Activated CD4-positive, alpha-beta memory T cell treated with anti-CD3 and anti-CD28 coated beads, Interleukin-2, amount 10 ng/mL, durations not matched to agents 7 days and 5 days (primary cell): ENCODE measurements around the gene IFIT5. TPM values are rescaled to one million over a fixed set of nuclear protein-coding genes. Genes with fewer than 3 reads are reported as not detected.

ENCODE experiments used
- CTCF ChIA-PET: fragments of 350-600 bp; sonication (Branson Sonifier 250); formaldehyde crosslinking; loops from one replicate; lab custom pipeline; 2021; ENCODE audit warnings: antibody characterized with exemption, inconsistent platforms; lab: Charles Lee
- POLR2A ChIA-PET: fragments of 350-600 bp; sonication (Branson Sonifier 250); formaldehyde crosslinking; loops from one replicate; lab custom pipeline; 2021; ENCODE audit warnings: antibody characterized with exemption; lab: Charles Lee
- DNase-seq: peaks from one replicate; pipeline ENCODE4 v3.0.0-alpha.2; 2020
- H3K27ac Mint-ChIP-seq: one replicate; pipeline ENCODE4 v1.8.0; 2021; ENCODE audit warnings: mild to moderate bottlenecking, mixed read lengths
- H3K27me3 Mint-ChIP-seq: one replicate; pipeline ENCODE4 v1.8.0; 2021; ENCODE audit warnings: mixed read lengths
- H3K36me3 Mint-ChIP-seq: one replicate; pipeline ENCODE4 v1.8.0; 2021; ENCODE audit warnings: low read depth, mixed read lengths
- H3K4me1 Mint-ChIP-seq: one replicate; pipeline ENCODE4 v1.8.0; 2021; ENCODE audit warnings: mixed read lengths
- H3K4me3 Mint-ChIP-seq: one replicate; pipeline ENCODE4 v1.8.0; 2021; ENCODE audit warnings: mild to moderate bottlenecking, mixed read lengths
- H3K9me3 Mint-ChIP-seq: one replicate; pipeline ENCODE4 v1.8.0; 2021; ENCODE audit warnings: mixed read lengths
- total RNA-seq, 2 experiments: library from RNA; stranded (reverse); gene quantifications; one replicate each; pipeline ENCODE4 v1.2.3, GENCODE V29; 2021

The IFIT5 gene
- total RNA-seq, 2 experiments from 2014 or later = 44.0 to 45.1 TPM

- Mint-ChIP-seq H3K4me1 (no peaks in the 10 kb centered on the region), H3K9me3 (no peaks in the 10 kb centered on the region), H3K4me3 (no peak overlapping the region), H3K27ac (no peak overlapping the region), H3K36me3 (no peaks in the 10 kb centered on the region), H3K27me3 (peaks cover 24% of the 10 kb centered on the region)
- ChIA-PET CTCF (no interaction called here), POLR2A (no interaction called here)
- DNase-seq = no peak
Observed at GRCh38 chr10:89454561-89455347, 40.4 kb downstream of the IFIT5 start.

- H3K36me3 Mint-ChIP-seq = no peaks in the 10 kb centered on the region
- H3K4me3 Mint-ChIP-seq = no peak overlapping the region
- no peaks in the 10 kb centered on the region for H3K9me3 Mint-ChIP-seq
- H3K4me1 Mint-ChIP-seq = no peaks in the 10 kb centered on the region
- ChIA-PET CTCF (no interaction called here), POLR2A (no interaction called here)
- no peak for DNase-seq
- peaks cover 29% of the 10 kb centered on the region for H3K27me3 Mint-ChIP-seq
- H3K27ac Mint-ChIP-seq = no peak overlapping the region
Observed at GRCh38 chr10:89458291-89458690, 43.9 kb downstream of the IFIT5 start.

GRCh38 chr10:89458784-89459183 lies 44.4 kb downstream of the IFIT5 start:
- Mint-ChIP-seq H3K4me1 (no peaks in the 10 kb centered on the region), H3K9me3 (no peaks in the 10 kb centered on the region), H3K36me3 (no peaks in the 10 kb centered on the region), H3K4me3 (no peak overlapping the region), H3K27me3 (peaks cover 29% of the 10 kb centered on the region), H3K27ac (no peak overlapping the region)
- POLR2A ChIA-PET = no interaction called here
- CTCF ChIA-PET = no interaction called here
- DNase-seq = no peak

- POLR2A ChIA-PET = no interaction called here
- Mint-ChIP-seq H3K36me3 (no peaks in the 10 kb centered on the region), H3K9me3 (no peaks in the 10 kb centered on the region), H3K4me3 (no peak overlapping the region), H3K27ac (no peak overlapping the region), H3K4me1 (no peaks in the 10 kb centered on the region), H3K27me3 (peaks cover 18% of the 10 kb centered on the region)
- CTCF ChIA-PET = no interaction called here
- DNase-seq = no peak
Observed at GRCh38 chr10:89463846-89464537, 49.6 kb downstream of the IFIT5 start.

GRCh38 chr10:89465196-89465595 lies 50.8 kb downstream of the IFIT5 start:
- ChIA-PET CTCF (no interaction called here), POLR2A (no interaction called here)
- Mint-ChIP-seq H3K36me3 (no peaks in the 10 kb centered on the region), H3K9me3 (no peaks in the 10 kb centered on the region), H3K27ac (no peak overlapping the region), H3K4me1 (no peaks in the 10 kb centered on the region), H3K4me3 (no peak overlapping the region), H3K27me3 (peaks cover 19% of the 10 kb centered on the region)
- no peak for DNase-seq

- Mint-ChIP-seq H3K27me3 (peaks cover 21% of the 10 kb centered on the region), H3K9me3 (no peaks in the 10 kb centered on the region), H3K4me1 (peaks cover 6% of the 10 kb centered on the region), H3K4me3 (no peak overlapping the region), H3K27ac (no peak overlapping the region), H3K36me3 (no peaks in the 10 kb centered on the region)
- ChIA-PET CTCF (no interaction called here), POLR2A (no interaction called here)
- DNase-seq = no peak
Observed at GRCh38 chr10:89466599-89467035, 52.2 kb downstream of the IFIT5 start.

- H3K27ac Mint-ChIP-seq = no peak overlapping the region
- H3K4me3 Mint-ChIP-seq = no peak overlapping the region
- H3K4me1 Mint-ChIP-seq = peaks cover 6% of the 10 kb centered on the region
- DNase-seq = no peak
- ChIA-PET POLR2A (no interaction called here), CTCF (no interaction called here)
- H3K9me3 Mint-ChIP-seq = no peaks in the 10 kb centered on the region
- peaks cover 17% of the 10 kb centered on the region for H3K27me3 Mint-ChIP-seq
- H3K36me3 Mint-ChIP-seq = no peaks in the 10 kb centered on the region
Observed at GRCh38 chr10:89468191-89468965, 54.0 kb downstream of the IFIT5 start.

- H3K9me3 Mint-ChIP-seq = no peaks in the 10 kb centered on the region
- peaks cover 23% of the 10 kb centered on the region for H3K27me3 Mint-ChIP-seq
- DNase-seq = no peak
- no peak overlapping the region for H3K4me3 Mint-ChIP-seq
- H3K27ac Mint-ChIP-seq = no peak overlapping the region
- ChIA-PET CTCF (no interaction called here), POLR2A (no interaction called here)
- H3K36me3 Mint-ChIP-seq = no peaks in the 10 kb centered on the region
- H3K4me1 Mint-ChIP-seq = peaks cover 6% of the 10 kb centered on the region
Observed at GRCh38 chr10:89469517-89469916, 55.1 kb downstream of the IFIT5 start.

Other genes with a start within 250 kb of the IFIT5 start
- gene CH25H, start 207.3 kb upstream of the IFIT5 start, total RNA-seq = not detected
- gene LIPA, start 162.8 kb upstream of the IFIT5 start, total RNA-seq = 10 to 100 TPM; 40.3 to 42.4 TPM
- gene IFIT2, start 112.5 kb upstream of the IFIT5 start, total RNA-seq = 10 to 100 TPM; 14.6 to 14.8 TPM
- 10 to 100 TPM; 72.6 to 74.5 TPM for gene IFIT3, start 86.6 kb upstream of the IFIT5 start, total RNA-seq
- under 1 TPM in 1 of 2 experiments, not detected in 1; 0.15 TPM for gene IFIT1B, start 36.5 kb upstream of the IFIT5 start, total RNA-seq
- 10 to 100 TPM; 69.8 to 71.6 TPM for gene IFIT1, start 21.9 kb upstream of the IFIT5 start, total RNA-seq
- not detected for gene SLC16A12, start 121.0 kb downstream of the IFIT5 start, total RNA-seq
- 1 to 10 TPM; 4.7 to 6.1 TPM for gene PANK1, start 230.7 kb downstream of the IFIT5 start, total RNA-seq